Activated CD4-positive, alpha-beta memory T cell treated with anti-CD3 and anti-CD28 coated beads, Interleukin-2, amount 10 ng/mL, durations not matched to agents 7 days and 5 days (primary cell): Measurements from ENCODE around the gene PLBD2. TPM values are rescaled to one million over a fixed set of nuclear protein-coding genes. Genes with fewer than 3 reads are reported as not detected.
A peak's percentile ranks its signal among the peaks of the same experiment; 100 is the strongest.

ENCODE experiments used
- CTCF ChIA-PET: fragments of 350-600 bp; sonication (Branson Sonifier 250); formaldehyde crosslinking; loops from one replicate; lab custom pipeline; 2021; ENCODE audit warnings: antibody characterized with exemption, inconsistent platforms; lab: Charles Lee
- POLR2A ChIA-PET: fragments of 350-600 bp; sonication (Branson Sonifier 250); formaldehyde crosslinking; loops from one replicate; lab custom pipeline; 2021; ENCODE audit warnings: antibody characterized with exemption; lab: Charles Lee
- DNase-seq: peaks from one replicate; pipeline ENCODE4 v3.0.0-alpha.2; 2020
- H3K27ac Mint-ChIP-seq: one replicate; pipeline ENCODE4 v1.8.0; 2021; ENCODE audit warnings: mild to moderate bottlenecking, mixed read lengths
- H3K27me3 Mint-ChIP-seq: one replicate; pipeline ENCODE4 v1.8.0; 2021; ENCODE audit warnings: mixed read lengths
- H3K36me3 Mint-ChIP-seq: one replicate; pipeline ENCODE4 v1.8.0; 2021; ENCODE audit warnings: low read depth, mixed read lengths
- H3K4me1 Mint-ChIP-seq: one replicate; pipeline ENCODE4 v1.8.0; 2021; ENCODE audit warnings: mixed read lengths
- H3K4me3 Mint-ChIP-seq: one replicate; pipeline ENCODE4 v1.8.0; 2021; ENCODE audit warnings: mild to moderate bottlenecking, mixed read lengths
- H3K9me3 Mint-ChIP-seq: one replicate; pipeline ENCODE4 v1.8.0; 2021; ENCODE audit warnings: mixed read lengths
- total RNA-seq, 2 experiments: library from RNA; stranded (reverse); gene quantifications; one replicate each; pipeline ENCODE4 v1.2.3, GENCODE V29; 2021

PLBD2 gene
- total RNA-seq, 2 experiments from 2014 or later: 9.9 to 10.9 TPM

DNA sequence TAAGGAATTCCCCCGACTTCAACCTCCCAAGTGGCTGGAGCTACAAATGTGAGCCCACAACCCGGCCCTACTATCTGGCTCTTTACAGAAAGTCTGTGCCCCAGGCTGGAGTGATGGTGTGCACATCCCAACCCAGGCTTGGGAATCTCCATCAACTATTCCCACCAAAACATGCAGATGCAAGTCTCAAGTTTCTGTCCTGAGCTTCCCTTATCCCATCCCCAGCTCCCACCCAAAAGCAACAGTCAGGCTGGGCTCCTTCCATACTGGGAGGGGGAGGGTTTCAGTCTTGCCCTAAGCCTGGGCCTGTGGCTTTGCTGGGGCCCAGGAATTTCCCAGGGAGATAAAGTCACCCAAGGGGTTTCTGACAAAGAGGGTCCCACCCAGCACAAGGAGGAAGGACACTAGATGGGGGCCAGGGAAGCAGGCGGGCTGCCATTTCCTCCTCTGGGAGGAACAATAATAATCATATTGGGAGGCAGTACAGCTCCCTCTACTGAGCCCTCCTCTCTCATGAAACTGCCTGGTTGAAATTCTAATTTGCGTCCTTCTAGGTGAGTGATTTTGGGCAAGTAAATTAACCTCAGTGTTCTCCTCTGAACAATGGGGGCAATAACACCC is 31.5 kb upstream of the PLBD2 start:
- Mint-ChIP-seq H3K27ac (no peak overlapping the region), H3K27me3 (no peaks in the 10 kb centered on the region), H3K4me3 (no peak overlapping the region), H3K36me3 (peaks cover 39% of the 10 kb centered on the region), H3K9me3 (peaks cover 2% of the 10 kb centered on the region), H3K4me1 (peaks cover 16% of the 10 kb centered on the region)
- no peak for DNase-seq
- ChIA-PET CTCF (interaction anchor here (0.6 kb wide), 1 partner anchor 94 kb away, joined by 3 read pairs; no protein-coding TSS in a partner anchor), POLR2A (no interaction called here)

GRCh38 chr12:113328368-113328889 is 30.0 kb upstream of the PLBD2 start:
- Mint-ChIP-seq H3K4me3 (no peak overlapping the region), H3K9me3 (no peaks in the 10 kb centered on the region), H3K36me3 (peaks cover 40% of the 10 kb centered on the region), H3K4me1 (peaks cover 12% of the 10 kb centered on the region), H3K27me3 (no peaks in the 10 kb centered on the region), H3K27ac (no peak overlapping the region)
- ChIA-PET POLR2A (no interaction called here), CTCF (interaction anchor here (0.8 kb wide), 1 partner anchor 97 kb away, joined by 3 read pairs; no protein-coding TSS in a partner anchor)
- DNase-seq: no peak

DNA sequence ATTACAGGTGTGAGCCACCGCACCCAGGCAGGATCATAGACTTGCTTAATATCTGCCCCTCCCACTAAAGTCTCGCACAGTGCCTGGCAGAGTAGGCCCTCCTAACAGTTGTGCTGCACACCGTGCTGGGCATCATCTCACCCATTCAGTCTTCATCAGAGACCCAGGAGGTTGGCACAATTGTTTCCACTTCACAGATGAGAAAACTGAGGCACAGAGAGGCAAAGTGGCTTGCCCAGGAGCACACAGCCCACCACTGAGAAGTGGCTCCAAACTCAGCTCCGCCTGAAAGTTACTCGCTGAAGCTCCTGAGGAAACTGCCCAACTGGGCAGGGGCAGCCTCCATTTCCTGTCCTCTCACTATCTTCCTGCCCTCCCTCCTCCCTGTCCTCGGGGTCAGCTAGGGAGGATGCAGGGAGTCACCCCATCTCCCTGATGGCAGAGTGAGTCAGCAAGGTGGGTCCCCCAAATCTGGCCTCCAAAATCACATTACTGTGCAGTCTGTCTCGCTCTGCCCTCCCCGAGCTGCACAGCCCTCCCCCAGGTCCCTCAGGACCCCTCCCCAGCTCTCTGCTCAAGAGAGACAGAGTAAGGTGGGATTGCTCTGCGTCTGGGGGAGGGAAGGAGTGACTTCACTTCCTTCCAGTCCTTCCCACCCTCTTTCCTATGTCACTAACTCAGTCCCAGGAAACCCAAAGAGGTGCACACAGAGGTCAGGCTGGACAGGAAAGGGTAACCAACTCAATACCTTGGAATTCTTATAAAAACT is 29.2 kb upstream of the PLBD2 start:
- DNase-seq: no peak
- Mint-ChIP-seq H3K27ac (no peak overlapping the region), H3K4me3 (no peak overlapping the region), H3K27me3 (no peaks in the 10 kb centered on the region), H3K4me1 (peaks cover 15% of the 10 kb centered on the region), H3K36me3 (peaks cover 40% of the 10 kb centered on the region), H3K9me3 (no peaks in the 10 kb centered on the region)
- POLR2A ChIA-PET: no interaction called here
- CTCF ChIA-PET: no interaction called here

GRCh38 chr12:113329791-113330417 is 28.5 kb upstream of the PLBD2 start:
- CTCF ChIA-PET: no interaction called here
- peaks cover 16% of the 10 kb centered on the region for H3K4me1 Mint-ChIP-seq
- H3K36me3 Mint-ChIP-seq: peaks cover 38% of the 10 kb centered on the region
- H3K9me3 Mint-ChIP-seq: no peaks in the 10 kb centered on the region
- POLR2A ChIA-PET: no interaction called here
- no peaks in the 10 kb centered on the region for H3K27me3 Mint-ChIP-seq
- H3K4me3 Mint-ChIP-seq: no peak overlapping the region
- H3K27ac Mint-ChIP-seq: no peak overlapping the region
- DNase-seq: no peak

GRCh38 chr12:113330505-113330904 is 27.9 kb upstream of the PLBD2 start:
- ChIA-PET POLR2A (no interaction called here), CTCF (no interaction called here)
- Mint-ChIP-seq H3K27ac (peak overlapping the region; percentile 35), H3K4me1 (peaks cover 17% of the 10 kb centered on the region), H3K4me3 (no peak overlapping the region), H3K27me3 (no peaks in the 10 kb centered on the region), H3K36me3 (peaks cover 35% of the 10 kb centered on the region), H3K9me3 (no peaks in the 10 kb centered on the region)
- no peak for DNase-seq

DNA sequence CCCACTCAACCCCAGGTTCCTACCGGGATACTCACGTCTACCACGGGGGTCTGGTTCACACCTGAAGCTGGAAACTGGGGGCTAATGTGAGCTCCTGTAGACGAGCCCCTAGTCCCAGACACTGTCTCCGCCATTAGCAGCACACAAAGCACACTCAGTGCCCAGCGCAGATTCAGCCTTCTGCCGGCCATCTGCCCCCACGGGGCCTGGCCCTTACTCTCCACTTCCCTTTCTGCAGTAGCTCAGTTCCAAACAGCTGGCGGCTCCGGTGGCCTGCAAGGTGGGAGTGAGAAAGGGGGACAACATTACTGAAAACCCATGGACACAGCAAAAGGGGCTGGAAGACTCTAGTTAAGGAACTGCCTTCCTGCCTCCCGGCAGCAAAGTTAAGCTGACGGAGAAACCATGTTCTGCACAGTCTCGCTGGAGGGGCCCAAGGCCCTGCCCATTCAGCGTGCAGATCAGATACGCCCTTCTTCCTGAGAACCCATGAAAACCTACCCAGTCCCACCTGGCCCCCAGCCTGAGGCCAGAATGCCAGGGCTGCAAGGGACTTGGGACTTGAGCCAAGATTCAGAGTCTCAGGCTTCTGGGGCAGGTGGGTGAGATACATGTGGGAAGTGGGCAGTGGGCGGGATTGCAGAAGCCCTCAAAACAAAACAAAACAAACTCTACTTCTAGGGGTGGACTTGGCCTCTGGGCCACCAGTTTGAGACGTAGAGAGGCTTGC is 25.5 kb upstream of the PLBD2 start:
- ChIA-PET POLR2A (interaction anchor here (0.7 to 1.3 kb wide), 2 partner anchors 14 to 147 kb away, joined by 3 to 4 read pairs; partner anchors contain the start of gene RITA1), CTCF (no interaction called here)
- Mint-ChIP-seq H3K27ac (no peak overlapping the region), H3K9me3 (no peaks in the 10 kb centered on the region), H3K27me3 (no peaks in the 10 kb centered on the region), H3K36me3 (peaks cover 32% of the 10 kb centered on the region), H3K4me3 (peak overlapping the region; percentile 17), H3K4me1 (peaks cover 19% of the 10 kb centered on the region)
- no peak for DNase-seq

GRCh38 chr12:113333418-113333750 is 25.0 kb upstream of the PLBD2 start:
- H3K4me1 Mint-ChIP-seq: peaks cover 19% of the 10 kb centered on the region
- no peak overlapping the region for H3K27ac Mint-ChIP-seq
- ChIA-PET POLR2A (interaction anchor here (2.1 kb wide), 1 partner anchor 25 kb away, joined by 4 read pairs; the partner anchor contains the start of gene PLBD2), CTCF (interaction anchor here (2.1 kb wide), 1 partner anchor 136 kb away, joined by 5 read pairs; no protein-coding TSS in a partner anchor)
- H3K27me3 Mint-ChIP-seq: no peaks in the 10 kb centered on the region
- no peak for DNase-seq
- H3K9me3 Mint-ChIP-seq: no peaks in the 10 kb centered on the region
- peaks cover 29% of the 10 kb centered on the region for H3K36me3 Mint-ChIP-seq
- H3K4me3 Mint-ChIP-seq: peak overlapping the region; percentile 86

DNA sequence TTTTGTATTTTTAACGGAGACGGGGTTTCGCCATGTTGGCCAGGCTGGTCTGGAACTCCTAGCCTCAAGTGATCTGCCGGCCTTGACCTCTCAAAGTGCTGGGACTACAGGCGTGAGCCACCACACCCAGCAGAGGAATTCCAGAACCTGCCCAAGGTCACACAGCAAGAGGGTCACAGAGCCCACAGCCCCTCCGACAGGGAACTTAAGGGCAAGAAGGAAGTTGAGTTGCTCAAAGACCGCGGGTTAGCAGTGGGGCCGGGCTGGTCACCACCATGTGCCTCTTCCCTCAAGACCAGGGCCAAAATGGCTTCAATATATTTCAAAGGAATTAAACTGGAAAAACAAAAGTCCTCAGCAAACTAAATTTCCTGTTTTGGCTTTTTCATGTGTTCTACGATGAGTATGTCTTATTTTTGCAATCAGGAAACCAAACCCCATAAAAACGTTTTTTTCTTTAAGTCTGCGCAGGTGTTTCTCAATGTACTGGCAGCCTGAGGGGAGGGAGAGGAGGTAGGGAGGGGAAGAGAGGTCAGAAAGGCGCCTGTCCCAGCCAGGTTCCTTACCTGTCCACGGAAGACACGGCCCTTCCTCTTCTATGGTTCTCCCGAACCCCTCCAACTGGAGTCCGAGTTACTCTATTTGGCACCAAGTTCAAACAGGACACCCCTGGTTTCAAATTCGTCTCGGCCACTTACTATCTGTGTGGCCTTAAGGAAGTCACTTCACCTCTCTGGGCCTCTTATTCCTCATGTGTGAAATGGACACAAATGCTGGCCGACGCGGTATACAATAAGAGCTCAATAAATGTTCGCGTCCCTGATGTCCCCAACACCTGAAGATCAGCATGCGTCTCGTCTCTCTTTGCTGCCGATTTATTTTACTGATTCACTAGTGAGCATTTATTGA is 24.3 kb upstream of the PLBD2 start:
- no peak for DNase-seq
- Mint-ChIP-seq H3K4me1 (peaks cover 19% of the 10 kb centered on the region), H3K27ac (peak overlapping the region; percentile 17), H3K27me3 (no peaks in the 10 kb centered on the region), H3K36me3 (peaks cover 23% of the 10 kb centered on the region), H3K4me3 (peak overlapping the region; percentile 86), H3K9me3 (no peaks in the 10 kb centered on the region)
- POLR2A ChIA-PET: interaction anchor here (1.0 to 2.1 kb wide), 5 partner anchors 15 to 126 kb away, joined by 3 to 4 read pairs (median 3); partner anchors contain the start of gene PLBD2
- CTCF ChIA-PET: interaction anchor here (1.0 to 2.1 kb wide), 5 partner anchors 23 to 181 kb away, joined by 3 to 13 read pairs (median 5); partner anchors contain the start of gene PLBD2

GRCh38 chr12:113334786-113335539 is 23.4 kb upstream of the PLBD2 start, which contains the start of gene SLC8B1:
Gene SLC8B1, minus strand, starts transcription at chr12:113335109. Its CDS starts 2,231 bp downstream, at chr12:113332878.
- H3K36me3 Mint-ChIP-seq: peaks cover 20% of the 10 kb centered on the region
- peak within 1 kb of the TSS; percentile 17 for H3K27ac Mint-ChIP-seq
- H3K9me3 Mint-ChIP-seq: no peaks in the 10 kb centered on the region
- no peaks in the 10 kb centered on the region for H3K27me3 Mint-ChIP-seq
- DNase-seq: peak; percentile 90
- peaks cover 17% of the 10 kb centered on the region for H3K4me1 Mint-ChIP-seq
- POLR2A ChIA-PET: interaction anchor here (0.8 to 2.1 kb wide), 7 partner anchors 12 to 150 kb away, joined by 3 to 5 read pairs (median 3); partner anchors contain the start of genes DDX54, PLBD2 and RITA1
- H3K4me3 Mint-ChIP-seq: peak within 1 kb of the TSS; percentile 86
- CTCF ChIA-PET: interaction anchor here (1.0 to 2.1 kb wide), 5 partner anchors 23 to 182 kb away, joined by 3 to 13 read pairs (median 5); partner anchors contain the start of gene PLBD2

DNA sequence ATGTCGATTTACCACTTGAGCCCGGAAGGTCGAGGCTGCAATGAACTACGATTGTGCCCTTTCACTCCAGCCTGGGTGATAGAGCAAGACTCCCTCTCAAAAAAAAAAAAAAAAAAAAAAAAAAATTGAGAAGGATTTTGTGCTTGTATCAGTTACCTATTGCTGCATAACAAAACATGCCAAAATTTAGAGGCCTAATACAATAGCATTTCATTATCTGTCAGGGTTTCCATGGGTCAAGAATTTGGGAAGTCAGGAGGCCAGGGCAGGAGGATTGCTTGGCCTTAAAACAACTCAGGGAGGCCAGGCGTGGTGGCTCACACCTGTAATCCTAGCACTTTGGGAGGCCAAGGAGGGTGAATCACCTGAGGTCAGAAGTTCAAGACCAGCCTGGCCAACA is 18.8 kb upstream of the PLBD2 start:
- POLR2A ChIA-PET: no interaction called here
- H3K27ac Mint-ChIP-seq: no peak overlapping the region
- H3K9me3 Mint-ChIP-seq: no peaks in the 10 kb centered on the region
- peaks cover 3% of the 10 kb centered on the region for H3K4me1 Mint-ChIP-seq
- DNase-seq: no peak
- H3K36me3 Mint-ChIP-seq: no peaks in the 10 kb centered on the region
- H3K27me3 Mint-ChIP-seq: no peaks in the 10 kb centered on the region
- CTCF ChIA-PET: no interaction called here
- no peak overlapping the region for H3K4me3 Mint-ChIP-seq

DNA sequence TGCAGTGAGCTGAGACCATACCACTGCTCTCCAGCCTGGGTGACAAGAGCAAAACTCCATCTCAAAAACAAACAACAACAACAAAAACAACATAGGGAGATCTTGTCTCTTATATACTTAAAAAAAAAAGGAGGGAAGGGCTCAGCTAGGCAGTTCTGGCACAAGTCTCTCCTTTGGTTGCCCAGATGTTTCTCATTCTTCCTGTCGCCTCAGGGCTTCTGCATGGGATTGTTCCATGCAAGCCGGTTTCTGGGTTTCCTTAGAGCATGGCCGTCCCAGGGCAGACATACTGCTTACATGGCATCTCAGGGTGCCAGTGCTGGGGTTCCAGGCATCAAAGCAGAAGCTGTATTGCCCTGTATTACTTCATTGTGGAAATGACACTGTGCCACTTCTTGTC is 18.3 kb upstream of the PLBD2 start:
- H3K4me1 Mint-ChIP-seq: peaks cover 3% of the 10 kb centered on the region
- no peaks in the 10 kb centered on the region for H3K36me3 Mint-ChIP-seq
- ChIA-PET POLR2A (no interaction called here), CTCF (no interaction called here)
- no peaks in the 10 kb centered on the region for H3K9me3 Mint-ChIP-seq
- DNase-seq: no peak
- H3K27ac Mint-ChIP-seq: no peak overlapping the region
- no peak overlapping the region for H3K4me3 Mint-ChIP-seq
- H3K27me3 Mint-ChIP-seq: no peaks in the 10 kb centered on the region
